KMS-11 (cell line): ENCODE results near the gene GPD1L.

Experiments
- H2AFZ ChIP-seq: fragments of 200-600 bp; sonication (generic); 2 replicates; pipeline ENCODE4 v1.6.1; 2016; ENCODE audit warnings: antibody characterized with exemption, mixed run types, low read depth
- H3K27ac ChIP-seq: fragments of 200-600 bp; sonication (generic); 2 replicates; pipeline ENCODE4 v1.6.1; 2016; ENCODE audit warnings: mild to moderate bottlenecking, mixed run types
- H3K27me3 ChIP-seq: fragments of 200-600 bp; sonication (generic); 2 replicates; pipeline ENCODE4 v1.6.1; 2017; ENCODE audit warnings: mild to moderate bottlenecking, low read depth, mixed run types, moderate library complexity; ENCODE audit not compliant: insufficient read depth
- H3K36me3 ChIP-seq: fragments of 200-600 bp; sonication (generic); 2 replicates; pipeline ENCODE4 v1.6.1; 2017; ENCODE audit warnings: mild to moderate bottlenecking, mixed run types; ENCODE audit not compliant: insufficient read depth
- H3K4me1 ChIP-seq: fragments of 200-600 bp; sonication (generic); 2 replicates; pipeline ENCODE4 v1.6.1; 2016; ENCODE audit warnings: mild to moderate bottlenecking, low read depth, mixed run types; ENCODE audit not compliant: poor library complexity, severe bottlenecking
- H3K4me2 ChIP-seq: fragments of 200-600 bp; sonication (generic); 2 replicates; pipeline ENCODE4 v1.7.0; 2016; ENCODE audit warnings: mild to moderate bottlenecking, mixed run types
- H3K4me3 ChIP-seq: fragments of 200-600 bp; sonication (generic); IDR thresholded peaks from 2 replicates; pipeline ENCODE4 v1.6.1; 2017; ENCODE audit warnings: low read depth, low read length, mixed read lengths; ENCODE audit not compliant: insufficient read depth
- H3K79me2 ChIP-seq: fragments of 200-600 bp; sonication (generic); 2 replicates; pipeline ENCODE4 v1.6.1; 2016; ENCODE audit warnings: low read depth, mixed run types; ENCODE audit not compliant: insufficient read depth
- H3K9ac ChIP-seq: fragments of 200-600 bp; sonication (generic); 2 replicates; pipeline ENCODE4 v1.6.1; 2016; ENCODE audit warnings: mild to moderate bottlenecking, mixed run types
- H4K20me1 ChIP-seq: fragments of 200-600 bp; sonication (generic); 2 replicates; pipeline ENCODE4 v1.6.1; 2016; ENCODE audit warnings: mild to moderate bottlenecking, mixed run types; ENCODE audit not compliant: insufficient read depth
- CTCF ChIP-seq: fragments of 200-600 bp; sonication (generic); conservative IDR thresholded peaks from 2 replicates; pipeline ENCODE4 v1.6.1; 2017; ENCODE audit warnings: low read depth, mild to moderate bottlenecking, antibody characterized with exemption, low read length, moderate library complexity, mixed read lengths

Gene GPD1L

DNA sequence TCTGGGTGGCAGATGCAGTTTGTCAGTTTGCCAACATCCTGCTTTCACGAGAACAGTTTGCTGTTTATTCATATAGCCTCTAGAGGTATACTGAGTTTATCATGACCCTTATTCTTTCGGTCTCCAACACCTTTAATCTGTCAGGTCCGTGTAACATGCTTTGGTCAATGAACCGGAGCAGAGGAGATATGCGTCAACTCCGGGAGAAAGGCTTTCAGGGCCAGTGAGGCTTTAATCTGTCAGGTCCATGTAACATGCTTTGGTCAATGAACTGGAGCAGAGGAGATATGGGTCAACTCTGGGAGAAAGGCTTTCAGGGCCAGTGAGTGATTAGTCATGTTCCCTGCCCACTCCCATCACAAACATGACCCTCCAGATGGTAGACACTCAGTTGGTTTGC, 16.9 kb upstream of the GPD1L start:
- H3K79me2 ChIP-seq: no peaks in the 10 kb centered on the region
- no peak for TF ChIP-seq CTCF
- H3K27me3 ChIP-seq: no peaks in the 10 kb centered on the region
- no peak overlapping the region for H3K4me3 ChIP-seq
- no peak overlapping the region for H3K27ac ChIP-seq
- no peak overlapping the region for H3K4me2 ChIP-seq
- H3K4me1 ChIP-seq: no peaks in the 10 kb centered on the region
- H2AFZ ChIP-seq: no peak overlapping the region
- H3K9ac ChIP-seq: no peak overlapping the region
- no peaks in the 10 kb centered on the region for H4K20me1 ChIP-seq
- H3K36me3 ChIP-seq: no peaks in the 10 kb centered on the region

DNA sequence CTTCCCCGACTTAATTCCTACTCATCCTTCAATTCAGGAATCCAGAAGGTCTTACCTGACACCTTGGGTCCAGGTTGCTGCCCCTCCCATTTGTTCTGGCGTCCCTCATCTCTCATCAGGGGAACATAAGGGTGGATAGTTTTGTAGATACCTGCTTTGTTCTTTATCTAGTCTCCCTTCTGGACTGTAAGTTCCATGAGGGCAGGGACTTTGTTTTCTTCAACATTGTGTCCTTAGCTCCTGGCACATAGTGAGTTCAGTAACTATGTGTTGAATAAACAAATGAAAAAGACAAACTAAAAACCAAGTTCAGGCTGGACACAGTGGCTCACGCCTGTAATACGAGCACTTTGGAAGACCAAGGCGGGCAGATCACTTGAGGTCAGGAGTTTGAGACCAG, 13.2 kb upstream of the GPD1L start:
- Histone ChIP-seq H3K79me2 (no peaks in the 10 kb centered on the region), H2AFZ (no peak overlapping the region), H3K27me3 (no peaks in the 10 kb centered on the region)

DNA sequence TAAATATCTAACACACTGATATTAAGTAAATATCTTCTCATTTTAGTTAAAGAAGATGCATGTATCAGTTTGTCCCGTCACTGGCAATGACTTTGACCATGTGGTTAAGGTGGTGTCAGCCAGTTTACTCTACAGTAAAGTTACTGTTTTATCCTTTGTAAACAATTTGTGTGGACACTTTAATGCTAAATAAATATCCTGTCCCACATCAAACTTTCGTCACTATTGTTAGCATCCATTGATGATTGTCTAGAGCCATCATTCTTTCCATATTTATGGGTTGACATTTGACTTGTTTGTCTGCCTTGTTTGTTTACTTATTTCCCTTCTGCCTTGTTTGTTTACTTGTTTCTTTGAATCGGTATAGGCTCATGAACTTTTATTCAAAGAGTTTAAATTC, 11.0 kb upstream of the GPD1L start:
- Histone ChIP-seq H3K4me1 (peaks cover 6% of the 10 kb centered on the region), H3K27ac (no peak overlapping the region), H3K4me3 (no peak overlapping the region), H2AFZ (no peak overlapping the region), H3K36me3 (no peaks in the 10 kb centered on the region), H3K9ac (no peak overlapping the region), H3K4me2 (no peak overlapping the region), H3K79me2 (no peaks in the 10 kb centered on the region), H3K27me3 (no peaks in the 10 kb centered on the region), H4K20me1 (no peaks in the 10 kb centered on the region)
- no peak for TF ChIP-seq CTCF

More for the DNA sequence above, 13.2 kb upstream of the GPD1L start:
- TF ChIP-seq CTCF: no peak
- no peak overlapping the region for H3K27ac ChIP-seq
- H4K20me1 ChIP-seq: no peaks in the 10 kb centered on the region
- no peak overlapping the region for H3K9ac ChIP-seq
- H3K4me2 ChIP-seq: no peak overlapping the region
- no peak overlapping the region for H3K4me3 ChIP-seq
- H3K36me3 ChIP-seq: no peaks in the 10 kb centered on the region
- H3K4me1 ChIP-seq: peaks cover 6% of the 10 kb centered on the region

- Histone ChIP-seq H2AFZ (no peak overlapping the region), H3K4me2 (no peak overlapping the region), H3K79me2 (no peaks in the 10 kb centered on the region), H3K36me3 (no peaks in the 10 kb centered on the region), H3K4me1 (peaks cover 6% of the 10 kb centered on the region), H3K9ac (no peak overlapping the region), H4K20me1 (no peaks in the 10 kb centered on the region), H3K27ac (no peak overlapping the region), H3K4me3 (no peak overlapping the region), H3K27me3 (no peaks in the 10 kb centered on the region)
- TF ChIP-seq CTCF: no peak
Measured at GRCh38 chr3:32097768-32098167, 8.7 kb upstream of the GPD1L start.
